ENCODE measurements around the gene ADARB2. TPM values are rescaled to one million over a fixed set of nuclear protein-coding genes. Genes with fewer than 3 reads are reported as not detected.

The ADARB2 gene
- polyA plus RNA-seq, 3 donors, result not detected

DNA sequence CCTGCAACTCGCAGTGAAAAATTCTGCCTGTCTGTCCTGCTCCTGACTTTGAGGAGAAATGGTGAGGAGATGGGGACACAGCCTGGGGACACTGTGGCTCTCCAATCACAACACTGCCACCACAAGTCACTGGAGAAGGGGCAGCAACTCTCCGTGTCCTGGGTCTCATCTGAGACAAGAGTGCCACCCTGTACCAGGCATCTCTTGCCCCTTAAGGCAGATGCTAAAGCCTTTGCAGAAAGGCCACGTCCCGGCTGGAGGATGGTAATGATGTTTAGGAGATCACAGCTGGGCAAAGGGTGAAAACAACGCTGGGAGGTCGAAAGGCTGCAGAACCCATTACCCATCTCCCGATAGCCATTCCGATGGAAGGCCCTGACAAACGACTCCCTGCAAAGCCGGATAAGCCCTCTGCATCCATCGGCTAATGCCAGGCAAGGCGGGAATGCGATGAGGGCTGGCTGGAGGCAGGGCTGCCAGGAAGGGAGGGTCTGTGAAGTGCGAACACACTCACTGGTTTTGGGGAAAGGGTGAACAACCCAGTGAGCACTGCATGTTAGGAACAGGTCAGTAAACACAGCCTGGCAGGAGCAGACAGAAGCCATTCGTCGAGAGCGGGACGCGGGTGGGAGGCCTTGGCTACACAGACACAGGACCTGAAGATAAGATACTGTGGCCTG is 190.8 kb downstream of the ADARB2 start:
- no peaks in the 10 kb centered on the region for H3K36me3 Mint-ChIP-seq
- Histone ChIP-seq H3K27ac (ENCODE audit: low read depth in 1 of 2, low read length in 2 of 2) (no peak overlapping the region), H3K4me3 (replicated peaks in 1 of 3; ENCODE audit: low read depth in 2 of 3, low read length in 3 of 3) (no peak overlapping the region), H3K9me3 (replicated peaks in 1 of 2; ENCODE audit: control insufficient read depth in 1 of 2, insufficient read depth in 1 of 2, low read length in 2 of 2) (peaks cover 8 to 40% of the 10 kb centered on the region in 2 donors), H4K20me1 (ENCODE audit: insufficient read depth, low read length) (no peaks in the 10 kb centered on the region), H3K4me1 (ENCODE audit: control insufficient read depth in 1 of 2, insufficient read depth in 2 of 2, low read length in 2 of 2) (no peaks in the 10 kb centered on the region), H3K79me2 (ENCODE audit: insufficient read depth, low read length) (no peaks in the 10 kb centered on the region), H3K4me2 (replicated peaks; ENCODE audit: extremely low read depth, low read length, poor library complexity, severe bottlenecking) (no peak overlapping the region), H2AFZ (ENCODE audit: insufficient read depth, low read depth, low read length, poor library complexity, severe bottlenecking) (no peak overlapping the region), H3K9ac (ENCODE audit: insufficient read depth, low read length, poor library complexity, severe bottlenecking) (no peak overlapping the region), H3K27me3 (ENCODE audit: control insufficient read depth in 2 of 2, insufficient read depth in 2 of 2, low read length in 2 of 2) (no peaks in the 10 kb centered on the region), H3K36me3 (replicated peaks in 1 of 2; ENCODE audit: control insufficient read depth in 1 of 2, insufficient read depth in 2 of 2, low read length in 2 of 2) (no peaks in the 10 kb centered on the region)
- intact Hi-C loops (cut with micrococcal nuclease), result no loop called here
- H3K27ac Mint-ChIP-seq, result peak overlapping the region in 1 of 7 donors; percentile 35
- peaks cover 5 to 39% (median 15%) of the 10 kb centered on the region in 7 donors for H3K9me3 Mint-ChIP-seq
- TF ChIP-seq, protein P1, sequence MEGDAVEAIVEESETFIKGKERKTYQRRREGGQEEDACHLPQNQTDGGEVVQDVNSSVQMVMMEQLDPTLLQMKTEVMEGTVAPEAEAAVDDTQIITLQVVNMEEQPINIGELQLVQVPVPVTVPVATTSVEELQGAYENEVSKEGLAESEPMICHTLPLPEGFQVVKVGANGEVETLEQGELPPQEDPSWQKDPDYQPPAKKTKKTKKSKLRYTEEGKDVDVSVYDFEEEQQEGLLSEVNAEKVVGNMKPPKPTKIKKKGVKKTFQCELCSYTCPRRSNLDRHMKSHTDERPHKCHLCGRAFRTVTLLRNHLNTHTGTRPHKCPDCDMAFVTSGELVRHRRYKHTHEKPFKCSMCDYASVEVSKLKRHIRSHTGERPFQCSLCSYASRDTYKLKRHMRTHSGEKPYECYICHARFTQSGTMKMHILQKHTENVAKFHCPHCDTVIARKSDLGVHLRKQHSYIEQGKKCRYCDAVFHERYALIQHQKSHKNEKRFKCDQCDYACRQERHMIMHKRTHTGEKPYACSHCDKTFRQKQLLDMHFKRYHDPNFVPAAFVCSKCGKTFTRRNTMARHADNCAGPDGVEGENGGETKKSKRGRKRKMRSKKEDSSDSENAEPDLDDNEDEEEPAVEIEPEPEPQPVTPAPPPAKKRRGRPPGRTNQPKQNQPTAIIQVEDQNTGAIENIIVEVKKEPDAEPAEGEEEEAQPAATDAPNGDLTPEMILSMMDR (IDR thresholded peaks at IDR 0.05), result no peak
- WGBS (ENCODE audit: insufficient coverage), result 91% methylated on average over 12 of the region's 19 CpGs
- H3K27me3 Mint-ChIP-seq (ENCODE audit: low read depth in 3 of 3), result peaks cover 0 to 5% (median 1%) of the 10 kb centered on the region in 3 donors
- H3K4me3 Mint-ChIP-seq, result no peak overlapping the region
- no peak for DNase-seq
- H3K4me1 Mint-ChIP-seq, result no peaks in the 10 kb centered on the region

DNA sequence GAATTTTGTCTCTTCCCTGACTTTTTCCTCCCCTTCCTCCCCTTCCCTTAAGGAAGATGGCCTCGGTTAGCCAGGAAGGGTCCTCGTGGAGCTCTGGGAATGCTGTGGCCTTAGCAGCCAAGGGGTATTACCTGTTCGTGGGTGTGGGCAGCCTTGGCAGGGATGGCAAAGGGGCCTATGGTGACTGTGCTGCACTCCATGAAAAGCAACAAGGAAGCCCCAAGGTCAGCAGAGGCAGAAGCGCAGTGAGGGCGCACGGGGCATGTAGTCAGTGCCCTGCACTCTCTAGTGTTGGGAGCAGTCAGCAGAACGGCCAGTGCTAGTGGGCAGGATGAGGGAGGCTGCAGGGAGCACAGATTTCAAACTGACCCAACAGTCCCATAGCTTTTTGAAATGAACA is 191.8 kb downstream of the ADARB2 start:
- H3K4me2 ChIP-seq (replicated peaks; ENCODE audit: extremely low read depth, low read length, poor library complexity, severe bottlenecking), result no peak overlapping the region
- H3K4me3 ChIP-seq (replicated peaks in 1 of 3; ENCODE audit: low read depth in 2 of 3, low read length in 3 of 3), result no peak overlapping the region
- Mint-ChIP-seq H3K4me1 (no peaks in the 10 kb centered on the region), H3K27ac (peak overlapping the region in 1 of 7 donors; percentile 51), H3K27me3 (ENCODE audit: low read depth in 3 of 3) (peaks cover 0 to 5% (median 1%) of the 10 kb centered on the region in 3 donors), H3K9me3 (peaks cover 5 to 39% (median 15%) of the 10 kb centered on the region in 7 donors), H3K4me3 (no peak overlapping the region), H3K36me3 (no peaks in the 10 kb centered on the region)
- 90% methylated on average over 5 of the region's 7 CpGs for WGBS (ENCODE audit: insufficient coverage)
- no peak overlapping the region for H2AFZ ChIP-seq (ENCODE audit: insufficient read depth, low read depth, low read length, poor library complexity, severe bottlenecking)
- no peaks in the 10 kb centered on the region for H3K4me1 ChIP-seq (ENCODE audit: control insufficient read depth in 1 of 2, insufficient read depth in 2 of 2, low read length in 2 of 2)
- no peaks in the 10 kb centered on the region for H3K27me3 ChIP-seq (ENCODE audit: control insufficient read depth in 2 of 2, insufficient read depth in 2 of 2, low read length in 2 of 2)
- TF ChIP-seq, protein P1 (IDR thresholded peaks at IDR 0.05), result no peak
- intact Hi-C loops (cut with micrococcal nuclease), result no loop called here
- no peak for DNase-seq
- no peaks in the 10 kb centered on the region for H3K36me3 ChIP-seq (replicated peaks in 1 of 2; ENCODE audit: control insufficient read depth in 1 of 2, insufficient read depth in 2 of 2, low read length in 2 of 2)
- H3K27ac ChIP-seq (ENCODE audit: low read depth in 1 of 2, low read length in 2 of 2), result no peak overlapping the region
- peaks cover 8 to 40% of the 10 kb centered on the region in 2 donors for H3K9me3 ChIP-seq (replicated peaks in 1 of 2; ENCODE audit: control insufficient read depth in 1 of 2, insufficient read depth in 1 of 2, low read length in 2 of 2)
- no peaks in the 10 kb centered on the region for H4K20me1 ChIP-seq (ENCODE audit: insufficient read depth, low read length)
- no peaks in the 10 kb centered on the region for H3K79me2 ChIP-seq (ENCODE audit: insufficient read depth, low read length)
- H3K9ac ChIP-seq (ENCODE audit: insufficient read depth, low read length, poor library complexity, severe bottlenecking), result no peak overlapping the region
